T-helper 2 cell treated with Interferon-gamma antibody and Interleukin-4, amounts not matched to agents 100 ng/mL and 5 ng/mL, for 36 hours (primary cell): ENCODE data around the gene ERVFRD-1. TPM values are rescaled to one million over a fixed set of nuclear protein-coding genes. Genes with fewer than 3 reads are reported as not detected.

Source experiments
- intact Hi-C: fragments of 100-400 bp; cut with micrococcal nuclease; formaldehyde crosslinking; loops from one replicate; pipeline ENCODE4 v1.15.1; 2023
- total RNA-seq: library from RNA; stranded (reverse); gene quantifications from 2 replicates; pipeline ENCODE4 v1.2.3, GENCODE V29; 2022

ERVFRD-1 gene
- total RNA-seq, 1 donor from 2014 or later, result 0.07 TPM

DNA sequence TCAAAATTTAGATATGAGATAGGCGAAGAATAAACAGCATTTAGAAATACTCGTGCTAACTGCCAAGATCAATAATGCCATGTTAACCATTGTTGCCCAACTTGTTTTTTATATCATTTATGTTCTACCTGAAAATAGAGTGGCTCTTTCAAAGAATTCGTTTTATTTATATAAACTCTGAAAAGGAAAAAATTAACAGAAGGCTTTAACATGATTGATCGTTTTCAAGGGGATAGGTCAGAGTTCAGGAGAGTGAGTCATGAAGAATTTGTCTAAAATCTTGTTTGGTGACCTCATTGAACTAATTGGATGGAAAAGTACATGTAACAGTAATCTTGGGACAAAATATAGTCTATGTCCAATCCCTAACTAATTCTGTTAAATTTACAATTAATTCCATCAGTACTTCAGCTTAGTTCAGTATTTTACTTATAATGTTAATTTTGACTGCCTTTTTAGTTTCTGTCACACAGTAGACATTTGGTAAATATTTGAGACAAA is 56.3 kb downstream of the ERVFRD-1 start:
- intact Hi-C loops, result no loop called here

DNA sequence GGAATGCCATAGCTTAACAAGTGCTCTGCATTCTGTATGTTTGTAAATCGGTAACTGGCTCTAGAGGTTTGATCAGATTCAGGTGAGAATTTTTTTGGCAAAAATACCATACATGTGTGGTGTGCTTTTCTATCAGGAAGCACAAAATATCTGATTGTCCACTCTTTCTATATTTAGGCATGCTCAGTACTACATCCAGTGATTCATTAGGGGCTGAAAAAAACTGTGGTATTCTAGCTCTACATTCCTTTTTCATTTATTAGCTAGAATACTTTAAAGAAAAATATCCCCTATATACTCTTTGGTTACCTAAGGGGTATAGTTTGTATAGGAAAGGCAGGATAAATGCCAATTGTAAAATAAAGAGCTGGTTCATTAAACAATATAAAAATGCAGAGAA is 56.8 kb downstream of the ERVFRD-1 start:
- intact Hi-C loops, result no loop called here

DNA sequence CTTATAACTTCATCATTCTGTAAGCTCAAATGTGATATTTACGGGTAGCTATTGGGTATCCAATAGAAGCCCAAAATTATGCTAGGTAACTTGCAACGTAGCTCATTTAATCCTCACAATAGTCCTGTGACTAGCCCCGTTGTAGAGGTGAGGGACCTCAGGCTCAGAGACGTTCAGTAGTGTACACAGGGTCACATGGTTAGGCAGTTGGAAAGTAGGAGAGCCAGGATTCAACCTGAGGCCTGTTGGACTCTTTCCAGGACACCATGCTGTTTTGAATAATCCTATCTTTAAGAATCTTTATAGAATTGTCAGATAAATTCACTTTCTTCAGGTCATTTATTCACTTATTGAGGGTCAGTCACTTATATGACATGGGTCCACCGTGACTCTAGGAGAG is 58.2 kb downstream of the ERVFRD-1 start:
- intact Hi-C loops, result no loop called here

Other genes with a start within 250 kb of the ERVFRD-1 start
- gene GCM2, start 229.7 kb downstream of the ERVFRD-1 start, total RNA-seq, result not detected in 2 replicates
- gene SYCP2L, start 224.7 kb downstream of the ERVFRD-1 start, total RNA-seq, result 0.34 and 0.36 TPM in 2 replicates
- gene ELOVL2, start 67.4 kb downstream of the ERVFRD-1 start, total RNA-seq, result not detected in 2 replicates
- 9.4 and 11.9 TPM in 2 replicates for gene SMIM13, start 17.9 kb downstream of the ERVFRD-1 start, total RNA-seq
- 45.9 and 46.5 TPM in 2 replicates for gene NEDD9, start 120.9 kb upstream of the ERVFRD-1 start, total RNA-seq